HG02870 (cell line): ENCODE data around the gene LCP2.

Experiments used
- ATAC-seq: cut with Tn5 transposase; IDR thresholded peaks from one replicate; pipeline ENCODE4 v1.9.1; 2021; ENCODE audit warnings: mild to moderate bottlenecking, moderate library complexity; ENCODE audit not compliant: unreplicated experiment

The LCP2 gene

DNA sequence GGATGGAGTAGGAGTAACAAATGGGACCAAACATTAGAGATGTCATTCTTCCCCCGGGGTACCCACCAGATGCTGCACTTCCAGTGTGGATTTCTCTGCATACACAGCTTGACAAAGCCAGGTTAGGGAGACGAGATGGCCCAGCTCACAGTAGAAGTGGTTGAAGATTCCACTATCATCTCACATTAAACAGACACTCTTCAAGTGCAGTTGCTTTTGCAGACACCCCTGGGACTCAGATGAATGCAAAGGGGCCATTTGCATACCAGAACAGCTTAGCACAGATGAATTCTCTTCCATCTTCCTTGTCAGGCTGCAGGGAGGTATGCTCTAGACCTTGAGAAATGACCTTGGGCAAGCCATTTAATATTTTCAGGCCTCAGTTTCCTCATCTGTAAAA lies 77.4 kb downstream of the LCP2 start:
- no peak for ATAC-seq

GRCh38 chr5:170219615-170220014 lies 78.0 kb downstream of the LCP2 start:
- no peak for ATAC-seq

DNA sequence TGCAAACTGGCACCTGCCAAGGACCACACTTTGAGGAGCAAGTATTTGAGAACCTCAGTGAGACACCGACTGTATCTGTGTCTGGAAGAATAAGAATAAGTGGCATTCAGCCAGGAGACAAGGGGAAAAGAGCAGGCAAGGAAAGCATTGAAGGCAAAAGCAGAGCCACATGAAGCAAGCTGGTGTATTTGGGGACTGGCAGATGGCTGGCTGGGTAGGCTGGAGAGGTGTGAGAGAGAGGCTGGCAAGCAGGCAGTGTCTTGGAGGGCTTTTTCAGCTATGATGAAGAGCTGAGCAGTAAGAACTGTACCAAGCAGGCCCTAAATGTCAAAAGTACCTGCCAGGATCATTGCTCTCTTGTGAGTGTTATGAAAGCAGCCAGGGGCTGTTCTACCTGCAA lies 78.9 kb downstream of the LCP2 start:
- no peak for ATAC-seq

DNA sequence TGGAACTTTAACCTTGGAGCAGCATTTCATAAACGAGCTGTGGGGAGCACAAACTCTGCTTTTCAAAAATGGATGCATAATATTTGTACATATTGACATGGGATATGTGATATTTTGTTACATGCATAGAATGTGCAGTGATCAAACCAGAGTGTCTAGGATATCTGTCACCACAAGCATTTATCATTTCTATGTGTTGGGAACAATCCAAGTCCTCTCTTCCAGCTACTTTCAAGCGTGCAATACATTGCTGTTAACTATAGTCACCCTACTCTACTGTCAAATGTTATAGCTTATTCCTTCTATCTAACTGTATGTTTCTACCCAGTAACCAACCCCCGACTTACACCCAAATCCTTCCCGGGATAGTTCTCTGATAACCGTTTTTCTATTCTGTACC lies 79.7 kb downstream of the LCP2 start:
- ATAC-seq, result no peak

DNA sequence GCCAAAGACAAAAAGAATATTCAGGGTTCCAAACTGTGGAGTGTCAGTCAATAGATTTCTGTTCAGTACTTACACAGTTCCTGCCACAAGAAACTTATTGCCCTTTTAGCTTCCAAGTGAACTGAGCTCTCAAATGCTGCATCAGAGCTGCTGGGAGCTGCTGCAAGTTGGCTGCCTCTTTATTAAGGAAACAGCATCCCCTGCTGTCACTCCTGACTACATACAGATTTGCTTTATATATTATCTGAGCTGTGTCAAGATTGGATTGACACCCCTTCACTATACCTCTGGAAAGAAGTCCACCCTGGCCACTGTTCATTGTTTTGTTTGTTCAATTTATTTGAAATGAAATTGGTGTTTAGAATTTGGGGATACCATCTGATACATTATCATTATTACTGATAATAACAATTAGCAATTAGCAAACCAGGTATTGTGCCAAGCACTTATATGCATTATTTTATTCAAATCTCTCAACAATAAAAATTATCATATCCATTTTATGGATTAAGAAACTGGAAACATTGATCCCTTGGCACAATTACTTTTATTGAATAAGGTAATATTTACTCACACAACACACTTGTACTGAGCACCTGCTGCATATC lies 81.2 kb downstream of the LCP2 start:
- ATAC-seq, result no peak

- ATAC-seq, result no peak
Observed at GRCh38 chr5:170211575-170212334, 85.8 kb downstream of the LCP2 start.

DNA sequence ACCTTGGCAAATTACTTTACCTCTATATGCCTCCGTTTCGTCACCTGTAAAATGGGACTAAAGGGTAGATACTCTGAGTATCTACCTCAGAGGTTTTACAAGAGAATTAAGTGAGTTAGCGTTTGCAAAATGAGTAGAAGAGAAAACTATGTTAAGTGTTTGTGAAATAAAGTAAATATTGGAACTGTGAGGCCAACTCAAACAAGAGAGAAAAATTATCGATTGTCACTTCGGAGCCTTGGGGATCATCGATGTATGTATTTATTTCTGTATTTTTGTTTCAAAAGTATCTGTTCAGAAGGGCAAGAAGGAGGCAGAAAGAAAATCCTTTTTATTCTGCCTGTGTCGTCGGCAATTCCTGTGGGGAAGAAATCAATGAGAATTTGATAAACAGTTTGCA lies 90.6 kb downstream of the LCP2 start:
- ATAC-seq, result no peak

DNA sequence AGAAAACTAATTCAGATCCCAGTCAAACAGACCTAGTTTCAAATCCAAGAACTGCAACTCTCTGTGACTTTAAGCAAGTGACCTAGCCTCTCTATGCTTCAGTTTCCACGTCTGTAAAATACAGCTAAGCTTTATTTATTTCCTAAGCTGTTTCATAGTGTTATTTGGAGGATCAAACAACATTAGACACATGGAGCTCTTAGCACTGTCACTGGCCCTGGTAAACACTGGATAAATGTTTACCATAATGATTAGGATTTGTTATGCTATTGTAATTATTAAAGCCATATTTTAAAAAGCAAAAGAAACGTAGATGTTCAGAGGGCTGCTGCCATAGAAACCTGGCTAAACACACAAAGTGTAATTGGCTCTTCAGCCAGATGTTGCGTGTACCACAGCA lies 91.4 kb downstream of the LCP2 start:
- no peak for ATAC-seq

- ATAC-seq, result no peak
Observed at GRCh38 chr5:170204202-170204601, 93.4 kb downstream of the LCP2 start.

GRCh38 chr5:170202117-170202516 lies 95.5 kb downstream of the LCP2 start:
- no peak for ATAC-seq

DNA sequence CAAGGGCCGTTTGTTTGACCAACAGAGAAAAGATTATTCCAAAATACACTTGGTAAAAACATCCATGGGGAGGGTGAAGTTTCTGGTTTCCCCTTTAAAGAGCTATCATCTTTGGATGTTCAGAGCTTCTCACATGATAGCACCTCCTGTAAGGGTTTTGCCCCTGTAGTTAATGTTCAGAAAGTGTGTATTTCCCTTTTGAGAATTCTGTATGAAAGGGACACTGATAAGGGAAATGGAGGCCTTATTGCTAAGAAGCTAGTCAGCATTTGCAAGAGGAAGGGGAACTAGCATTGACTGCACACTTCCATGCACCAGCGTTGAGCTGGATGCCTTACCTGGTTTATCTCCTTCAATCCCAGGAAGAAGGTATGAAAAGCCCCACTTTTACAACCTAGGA lies 96.3 kb downstream of the LCP2 start:
- no peak for ATAC-seq

GRCh38 chr5:170200876-170201275 lies 96.7 kb downstream of the LCP2 start:
- ATAC-seq, result no peak
